Endothelial cell of umbilical vein (primary cell): Measurements from ENCODE around the gene SRL. TPM values are rescaled to one million over a fixed set of nuclear protein-coding genes. Genes with fewer than 3 reads are reported as not detected.

ENCODE experiments used
- BruUV-seq: library from RNA; stranded (reverse); fragments of 400-500 nt; replicated peaks from 2 replicates; lab custom pipeline; 2021; lab: Mats Ljungman, UMichigan
- CTCF ChIA-PET: fragments of 300-600, 350-600 bp; sonication (Branson Sonifier 250); formaldehyde crosslinking; loops from one replicate; lab custom pipeline; 2021; ENCODE audit warnings: antibody characterized with exemption, inconsistent platforms; lab: Charles Lee
- POLR2A ChIA-PET: fragments of 300-600, 350-600 bp; sonication (Branson Sonifier 250); formaldehyde crosslinking; loops from one replicate; lab custom pipeline; 2021; ENCODE audit warnings: antibody characterized with exemption, inconsistent platforms; lab: Charles Lee
- DNase-seq: peaks from one replicate; pipeline ENCODE4 v3.0.0-alpha.2; 2011; ENCODE audit warnings: low read depth, low spot score
- FAIRE-seq: peaks from 2 replicates; lab custom pipeline; 2011; peaks lifted over from hg19 to GRCh38; lab: Jason Lieb, UNC
- H2AFZ ChIP-seq: 2 replicates; pipeline ENCODE4 v1.6.0; 2012; ENCODE audit warnings: low read depth, low read length, control low read depth, inconsistent platforms
- H3K27ac ChIP-seq: 2 replicates; pipeline ENCODE4 v1.5.1; 2011; ENCODE audit warnings: low read depth, mild to moderate bottlenecking, control low read depth, low read length, moderate library complexity; ENCODE audit not compliant: insufficient read depth
- H3K27me3 ChIP-seq, 2 experiments: 2 replicates each; pipeline versions ENCODE4 v1.6.0 to v1.6.1; 2011; ENCODE audit warnings: low read length in 2 of 2, mixed read lengths in 1 of 2; ENCODE audit not compliant: control insufficient read depth in 2 of 2, insufficient read depth in 2 of 2
- H3K36me3 ChIP-seq, 2 experiments: 2 replicates in 1 of 2; 3 replicates in 1 of 2; pipeline ENCODE4 v1.5.1; 2011; ENCODE audit warnings: low read length in 2 of 2, mild to moderate bottlenecking in 1 of 2, moderate library complexity in 1 of 2; ENCODE audit not compliant: control insufficient read depth in 2 of 2, insufficient read depth in 2 of 2; ENCODE audit errors: extremely low read depth in 1 of 2
- H3K4me1 ChIP-seq: 3 replicates; pipeline ENCODE4 v1.5.1; 2011; ENCODE audit warnings: mild to moderate bottlenecking, low read length; ENCODE audit not compliant: control insufficient read depth, insufficient read depth; ENCODE audit errors: extremely low read depth
- H3K4me2 ChIP-seq: 2 replicates; pipeline ENCODE4 v1.6.1; 2011; ENCODE audit warnings: low read length, control low read depth, mixed read lengths; ENCODE audit not compliant: insufficient read depth
- H3K4me3 ChIP-seq, 3 experiments: fragments of 200-600 bp in 1 of 3; sonication (generic), shearing (Covaris generic) in 1 of 3; replicated peaks in 1 of 3; 2 replicates each; pipeline ENCODE4 v1.5.1; 2011 to 2016; ENCODE audit warnings: control low read depth in 3 of 3, low read length in 3 of 3, mild to moderate bottlenecking in 2 of 3, inconsistent platforms in 1 of 3, low read depth in 1 of 3, moderate library complexity in 1 of 3; ENCODE audit not compliant: insufficient read depth in 1 of 3
- H3K79me2 ChIP-seq: 2 replicates; pipeline ENCODE4 v1.6.0; 2012; ENCODE audit warnings: low read length, inconsistent platforms; ENCODE audit not compliant: control insufficient read depth, insufficient read depth
- H3K9ac ChIP-seq: replicated peaks from 2 replicates; pipeline ENCODE3; 2011; ENCODE audit warnings: low read length, control low read depth; ENCODE audit not compliant: insufficient read depth; ENCODE audit errors: extremely low read depth
- H3K9me1 ChIP-seq: replicated peaks from 3 replicates; pipeline ENCODE4 v1.6.0; 2011; ENCODE audit warnings: mild to moderate bottlenecking, low read length; ENCODE audit not compliant: control insufficient read depth, insufficient read depth; ENCODE audit errors: extremely low read depth
- H3K9me3 ChIP-seq: replicated peaks from 2 replicates; pipeline ENCODE4 v1.5.1; 2012; ENCODE audit warnings: low read length, inconsistent platforms; ENCODE audit not compliant: control insufficient read depth, insufficient read depth
- H4K20me1 ChIP-seq: replicated peaks from 2 replicates; pipeline ENCODE3; 2011; ENCODE audit warnings: mild to moderate bottlenecking, low read length; ENCODE audit not compliant: control insufficient read depth, insufficient read depth; ENCODE audit errors: extremely low read depth
- CTCF ChIP-seq, 2 donors: IDR thresholded peaks; 1 replicate in 1 of 2; 2 replicates in 1 of 2; pipeline ENCODE4 v1.5.1; 2011; ENCODE audit warnings: low read length in 2 of 2, mild to moderate bottlenecking in 2 of 2, moderate library complexity in 2 of 2, control low read depth in 1 of 2, inconsistent platforms in 1 of 2, low read depth in 1 of 2; ENCODE audit not compliant: insufficient read depth in 1 of 2; ENCODE audit errors: extremely low read depth in 1 of 2
- JUN ChIP-seq: IDR thresholded peaks from 2 replicates; pipeline ENCODE4 v1.6.1; 2011; ENCODE audit warnings: borderline replicate concordance, low read depth; ENCODE audit not compliant: insufficient read length, insufficient read depth
- MAX ChIP-seq: IDR thresholded peaks from 2 replicates; pipeline ENCODE4 v1.6.1; 2011; ENCODE audit not compliant: insufficient read depth, insufficient read length
- MYC ChIP-seq: IDR thresholded peaks from one replicate; pipeline ENCODE4 v1.6.1; 2011; ENCODE audit warnings: mild to moderate bottlenecking, low read depth, low read length
- dilution Hi-C: fragments of 300-500 bp; cut with MboI; formaldehyde crosslinking; loops from one replicate; pipeline ENCODE4 v1.15.0; 2019; ENCODE audit warnings: low sequenced_read_pairs; ENCODE audit not compliant: extremely low pct_ligation_motif_present
- intact Hi-C: fragments of 100-400 bp; cut with micrococcal nuclease; formaldehyde crosslinking; loops from one replicate; pipeline ENCODE4 v1.10.0; 2022
- polyA plus RNA-seq, 4 experiments: library from polyadenylated mRNA; depleted of rRNA in 3 of 4; stranded (reverse) in 3 of 4; unstranded in 1 of 4; fragments of >200 nt; gene quantifications; 2 replicates each; pipeline versions ENCODE4 v1.2.1 to v1.2.3, GENCODE V29; 2011 to 2012; ENCODE audit warnings: missing spikeins in 1 of 4
- total RNA-seq: library from RNA; stranded (reverse); gene quantifications from 2 replicates; pipeline ENCODE4 v1.2.3, GENCODE V29; 2021

The SRL gene
- total and polyA plus RNA-seq, 2 donors (not counting 3 experiments of a cell fraction or from before 2014, with no cell fraction given) = 0.21 to 0.29 TPM

- H3K4me1 ChIP-seq = no peaks in the 10 kb centered on the region
- dilution Hi-C loops = no loop called here
- intact Hi-C loops = no loop called here
- H2AFZ ChIP-seq = no peak overlapping the region
- ChIA-PET CTCF (interaction anchor here (1.0 kb wide), 1 partner anchor 243 kb away, joined by 3 read pairs; no protein-coding TSS in a partner anchor), POLR2A (no interaction called here)
- H3K9me1 ChIP-seq = no peaks in the 10 kb centered on the region
- no peak overlapping the region for H3K27ac ChIP-seq
- no TSS peak for BruUV-seq
- H3K79me2 ChIP-seq = no peaks in the 10 kb centered on the region
- H4K20me1 ChIP-seq = no peaks in the 10 kb centered on the region
- no peak for DNase-seq
- H3K4me3 ChIP-seq = no peak overlapping the region
- no peaks in the 10 kb centered on the region for H3K9me3 ChIP-seq
- FAIRE-seq = no peak
- H3K9ac ChIP-seq = no peak overlapping the region
- no peaks in the 10 kb centered on the region for H3K27me3 ChIP-seq
- H3K36me3 ChIP-seq = no peaks in the 10 kb centered on the region
- no peak overlapping the region for H3K4me2 ChIP-seq
- no peak for TF ChIP-seq CTCF (IDR thresholded peaks at IDR 0.05; ENCODE audit: extremely low read depth in 1 of 2, insufficient read depth in 1 of 2, low read depth in 1 of 2, low read length in 2 of 2)
- TF ChIP-seq JUN = no peak
- no peak for TF ChIP-seq MAX
- no peak for TF ChIP-seq MYC
Measured at GRCh38 chr16:4226251-4227039, 15.4 kb downstream of the SRL start.
